HL-60 (cell line): ENCODE data around the gene NR2F2.

ENCODE experiments used
- DNase-seq, 2 experiments: peaks; one replicate each; pipeline ENCODE4 v3.0.0-alpha.2; 2010 to 2020; ENCODE audit warnings: low read depth in 1 of 2, low spot score in 1 of 2
- H3K27ac ChIP-seq: fragments of 250-450 bp; sonication (Bioruptor Pico); replicated peaks from 2 replicates; pipeline ENCODE4 v1.5.1; 2020; ENCODE audit warnings: mild to moderate bottlenecking, moderate library complexity
- H3K27me3 ChIP-seq: fragments of 250-450 bp; sonication (Bioruptor Pico); 2 replicates; pipeline ENCODE4 v1.5.1; 2021; ENCODE audit warnings: mild to moderate bottlenecking, moderate library complexity; ENCODE audit not compliant: insufficient read depth, poor library complexity, severe bottlenecking
- H3K4me3 ChIP-seq: replicated peaks from 2 replicates; pipeline ENCODE4 v1.5.1; 2011; ENCODE audit warnings: mild to moderate bottlenecking, control low read depth, low read length; ENCODE audit not compliant: insufficient read depth
- CTCF ChIP-seq: IDR thresholded peaks from one replicate; pipeline ENCODE4 v1.5.1; 2011; ENCODE audit warnings: low read length, control low read depth, inconsistent platforms; ENCODE audit not compliant: insufficient read depth
- GABPA ChIP-seq: IDR thresholded peaks from 2 replicates; pipeline ENCODE4 v1.6.1; 2012; ENCODE audit warnings: low read depth
- POLR2AphosphoS5 ChIP-seq: IDR thresholded peaks from 2 replicates; pipeline ENCODE4 v1.6.1; 2012; ENCODE audit warnings: low read depth
- REST ChIP-seq: IDR thresholded peaks from 2 replicates; pipeline ENCODE4 v1.6.1; 2012; ENCODE audit warnings: low read depth; ENCODE audit not compliant: insufficient replicate concordance
- SPI1 ChIP-seq: IDR thresholded peaks from 2 replicates; pipeline ENCODE4 v1.6.1; 2012; ENCODE audit warnings: low read depth, mild to moderate bottlenecking, borderline replicate concordance

NR2F2 gene

GRCh38 chr15:96350934-96351724, 20.6 kb downstream of the NR2F2 start:
- TF ChIP-seq REST: no peak
- TF ChIP-seq GABPA: no peak
- TF ChIP-seq CTCF: no peak
- no peak for TF ChIP-seq SPI1
- no peak for TF ChIP-seq POLR2AphosphoS5
- no peak for DNase-seq
- H3K27me3 ChIP-seq: no peaks in the 10 kb centered on the region
- no peak overlapping the region for H3K27ac ChIP-seq
- H3K4me3 ChIP-seq: no peak overlapping the region

- Histone ChIP-seq H3K4me3 (no peak overlapping the region), H3K27ac (no peak overlapping the region), H3K27me3 (no peaks in the 10 kb centered on the region)
- TF ChIP-seq REST (no peak), CTCF (no peak), GABPA (no peak), SPI1 (no peak), POLR2AphosphoS5 (no peak)
- DNase-seq: no peak
These were observed 21.5 kb downstream of the NR2F2 start for GRCh38 chr15:96351761-96352603.

GRCh38 chr15:96352604-96353405, 22.3 kb downstream of the NR2F2 start:
- TF ChIP-seq REST (no peak), SPI1 (no peak), GABPA (no peak), POLR2AphosphoS5 (no peak), CTCF (no peak)
- no peak overlapping the region for H3K4me3 ChIP-seq
- no peak for DNase-seq
- no peak overlapping the region for H3K27ac ChIP-seq
- no peaks in the 10 kb centered on the region for H3K27me3 ChIP-seq
